PC-9 (cell line): Measurements from ENCODE around the gene LINC00632. TPM values are rescaled to one million over a fixed set of nuclear protein-coding genes. Genes with fewer than 3 reads are reported as not detected.

Source experiments
- BruUV-seq: library from RNA; stranded (reverse); fragments of 400-500 nt; replicated peaks from 2 replicates; lab custom pipeline; 2021; lab: Mats Ljungman, UMichigan
- CTCF ChIA-PET: fragments of 300-600 bp; sonication (Branson Sonifier 250); formaldehyde crosslinking; loops from one replicate; lab custom pipeline; 2022; ENCODE audit warnings: antibody characterized with exemption; lab: Charles Lee
- POLR2A ChIA-PET: fragments of 300-600 bp; sonication (Branson Sonifier 250); formaldehyde crosslinking; loops from one replicate; lab custom pipeline; 2022; ENCODE audit warnings: antibody characterized with exemption; ENCODE audit not compliant: unreplicated experiment; lab: Charles Lee
- DNase-seq, 2 experiments: peaks; one replicate each; pipeline versions ENCODE4 v3.0.0 to v3.0.0-alpha.2; 2015 to 2022; ENCODE audit warnings: mixed read lengths in 1 of 2
- H2AFZ ChIP-seq: fragments of 200-600 bp; sonication (generic); 2 replicates; pipeline ENCODE4 v1.8.1; 2017; ENCODE audit warnings: antibody characterized with exemption
- H3F3A ChIP-seq: fragments of 200-600 bp; sonication (generic); 2 replicates; pipeline ENCODE4 v1.8.1; 2017; ENCODE audit warnings: antibody characterized with exemption, mild to moderate bottlenecking, low read depth; ENCODE audit not compliant: insufficient read depth
- H3K27ac ChIP-seq: fragments of 200-600 bp; sonication (generic); 2 replicates; pipeline ENCODE4 v1.6.1; 2016; ENCODE audit warnings: mixed run types
- H3K27me3 ChIP-seq: fragments of 200-600 bp; sonication (generic); 2 replicates; pipeline ENCODE4 v1.6.1; 2016; ENCODE audit warnings: low read depth, mixed run types; ENCODE audit not compliant: insufficient read depth
- H3K36me3 ChIP-seq: fragments of 200-600 bp; sonication (generic); 2 replicates; pipeline ENCODE4 v1.6.1; 2016; ENCODE audit warnings: low read depth, mixed run types
- H3K4me1 ChIP-seq: fragments of 200-600 bp; sonication (generic); replicated peaks from 2 replicates; pipeline ENCODE4 v1.6.1; 2016; ENCODE audit warnings: mixed run types; ENCODE audit not compliant: insufficient read depth
- H3K4me2 ChIP-seq: fragments of 200-600 bp; sonication (generic); 2 replicates; pipeline ENCODE4 v1.6.1; 2017; ENCODE audit warnings: mixed run types
- H3K4me3 ChIP-seq: fragments of 200-600 bp; sonication (generic); 2 replicates; pipeline ENCODE4 v1.6.1; 2016; ENCODE audit warnings: mixed run types
- H3K79me2 ChIP-seq: fragments of 200-600 bp; sonication (generic); 2 replicates; pipeline ENCODE4 v1.6.1; 2017; ENCODE audit warnings: low read depth, mixed run types
- H3K9me2 ChIP-seq: fragments of 200-600 bp; sonication (generic); 2 replicates; pipeline ENCODE4 v1.8.1; 2017; ENCODE audit warnings: mild to moderate bottlenecking; ENCODE audit not compliant: insufficient read depth
- H3K9me3 ChIP-seq: fragments of 200-600 bp; sonication (generic); 2 replicates; pipeline ENCODE4 v1.8.1; 2016; ENCODE audit warnings: low read depth; ENCODE audit not compliant: insufficient read depth
- H4K20me1 ChIP-seq: fragments of 200-600 bp; sonication (generic); 2 replicates; pipeline ENCODE4 v1.8.1; 2017; ENCODE audit not compliant: insufficient read depth
- CTCF ChIP-seq: fragments of 200-600 bp; sonication (generic); conservative IDR thresholded peaks from 2 replicates; pipeline ENCODE4 v1.6.1; 2017; ENCODE audit warnings: mixed run types, antibody characterized with exemption, mild to moderate bottlenecking, moderate library complexity
- EZH2 ChIP-seq: fragments of 200-600 bp; sonication (generic); IDR thresholded peaks from 2 replicates; pipeline ENCODE4 v1.8.0; 2017; ENCODE audit warnings: antibody characterized with exemption, low read depth
- intact Hi-C: fragments of 100-400 bp; cut with micrococcal nuclease; formaldehyde crosslinking; loops from one replicate; pipeline ENCODE4 v1.10.0; 2022; ENCODE audit not compliant: unreplicated experiment
- total RNA-seq: library from RNA; stranded (reverse); gene quantifications from 2 replicates; pipeline ENCODE4 v1.2.3, GENCODE V29; 2021

Gene LINC00632
- total RNA-seq, 1 experiment from 2014 or later: 0.46 TPM

GRCh38 chrX:140794642-140795041 lies 85.1 kb downstream of the LINC00632 start:
- no peak overlapping the region for H2AFZ ChIP-seq
- CTCF ChIA-PET: no interaction called here

GRCh38 chrX:140799216-140799615 lies 89.7 kb downstream of the LINC00632 start:
- no peaks in the 10 kb centered on the region for H3K79me2 ChIP-seq
- CTCF ChIA-PET: no interaction called here
- POLR2A ChIA-PET: no interaction called here
- no peak overlapping the region for H3K4me2 ChIP-seq
- intact Hi-C loops: no loop called here
- no peaks in the 10 kb centered on the region for H3F3A ChIP-seq
- no TSS peak for BruUV-seq
- H3K27ac ChIP-seq: no peak overlapping the region
- no peak for DNase-seq
- H3K36me3 ChIP-seq: no peaks in the 10 kb centered on the region
- no peaks in the 10 kb centered on the region for H3K9me3 ChIP-seq
- no peaks in the 10 kb centered on the region for H3K9me2 ChIP-seq
- H3K27me3 ChIP-seq: no peaks in the 10 kb centered on the region
- no peak overlapping the region for H3K4me3 ChIP-seq
- no peaks in the 10 kb centered on the region for H3K4me1 ChIP-seq
- H2AFZ ChIP-seq: no peak overlapping the region
- TF ChIP-seq CTCF: no peak
- TF ChIP-seq EZH2: no peak
- H4K20me1 ChIP-seq: no peaks in the 10 kb centered on the region

More at GRCh38 chrX:140794642-140795041, 85.1 kb downstream of the LINC00632 start:
- TF ChIP-seq CTCF: no peak
- TF ChIP-seq EZH2: no peak
- H3K9me2 ChIP-seq: no peaks in the 10 kb centered on the region
- H3K79me2 ChIP-seq: no peaks in the 10 kb centered on the region
- DNase-seq: no peak
- intact Hi-C loops: no loop called here
- no peaks in the 10 kb centered on the region for H4K20me1 ChIP-seq
- H3K9me3 ChIP-seq: no peaks in the 10 kb centered on the region
- no peak overlapping the region for H3K4me2 ChIP-seq
- no peaks in the 10 kb centered on the region for H3K36me3 ChIP-seq
- POLR2A ChIA-PET: no interaction called here
- no peaks in the 10 kb centered on the region for H3K4me1 ChIP-seq
- no peaks in the 10 kb centered on the region for H3K27me3 ChIP-seq
- no TSS peak for BruUV-seq
- no peak overlapping the region for H3K27ac ChIP-seq
- H3K4me3 ChIP-seq: no peak overlapping the region
- H3F3A ChIP-seq: no peaks in the 10 kb centered on the region

- BruUV-seq: no TSS peak
- no peak for TF ChIP-seq EZH2
- no peak for TF ChIP-seq CTCF
- H3K9me3 ChIP-seq: no peaks in the 10 kb centered on the region
- H2AFZ ChIP-seq: no peak overlapping the region
- ChIA-PET POLR2A (no interaction called here), CTCF (no interaction called here)
- no peak for DNase-seq
- no peaks in the 10 kb centered on the region for H3K4me1 ChIP-seq
- H3K27ac ChIP-seq: no peak overlapping the region
- no peaks in the 10 kb centered on the region for H3K79me2 ChIP-seq
- H3F3A ChIP-seq: no peaks in the 10 kb centered on the region
- intact Hi-C loops: no loop called here
- H3K4me3 ChIP-seq: no peak overlapping the region
- no peaks in the 10 kb centered on the region for H3K27me3 ChIP-seq
- no peaks in the 10 kb centered on the region for H4K20me1 ChIP-seq
- H3K36me3 ChIP-seq: no peaks in the 10 kb centered on the region
- no peak overlapping the region for H3K4me2 ChIP-seq
- H3K9me2 ChIP-seq: no peaks in the 10 kb centered on the region
Measured at GRCh38 chrX:140804292-140804691, 94.7 kb downstream of the LINC00632 start.
